Calu3 (cell line): Measurements from ENCODE around the gene S100A16. TPM values are rescaled to one million over a fixed set of nuclear protein-coding genes. Genes with fewer than 3 reads are reported as not detected.
"Not testable (repeated sequence)": the region's sequence is repeated elsewhere in the genome, so short reads cannot be mapped to it uniquely, and the experiment has no call there.

ENCODE experiments used
- BruUV-seq: library from RNA; stranded (reverse); fragments of 400-500 nt; replicated peaks from 2 replicates; lab custom pipeline; 2021; lab: Mats Ljungman, UMichigan
- CTCF ChIA-PET: fragments of 300-600 bp; sonication (Branson Sonifier 250); formaldehyde crosslinking; loops from one replicate; lab custom pipeline; 2022; ENCODE audit warnings: antibody characterized with exemption; lab: Charles Lee
- DNase-seq: peaks from one replicate; pipeline ENCODE4 v3.0.0; 2022
- H3K27ac Mint-ChIP-seq: one replicate; pipeline ENCODE4 v1.8.0; 2022; ENCODE audit warnings: mixed read lengths; ENCODE audit not compliant: unreplicated experiment
- H3K27me3 Mint-ChIP-seq: one replicate; pipeline ENCODE4 v1.8.0; 2022; ENCODE audit warnings: mixed read lengths; ENCODE audit not compliant: unreplicated experiment
- H3K36me3 Mint-ChIP-seq: one replicate; pipeline ENCODE4 v1.8.0; 2022; ENCODE audit warnings: mild to moderate bottlenecking, moderate library complexity, mixed read lengths; ENCODE audit not compliant: insufficient read depth, unreplicated experiment
- H3K4me1 Mint-ChIP-seq: one replicate; pipeline ENCODE4 v1.8.0; 2022; ENCODE audit warnings: mild to moderate bottlenecking, low read depth, mixed read lengths; ENCODE audit not compliant: unreplicated experiment
- H3K4me3 Mint-ChIP-seq: one replicate; pipeline ENCODE4 v1.8.0; 2022; ENCODE audit warnings: mild to moderate bottlenecking, low read depth, moderate library complexity, mixed read lengths; ENCODE audit not compliant: unreplicated experiment
- H3K9me3 Mint-ChIP-seq: one replicate; pipeline ENCODE4 v1.8.0; 2022; ENCODE audit warnings: low read depth, mixed read lengths; ENCODE audit not compliant: unreplicated experiment
- intact Hi-C: fragments of 100-400 bp; cut with micrococcal nuclease; formaldehyde crosslinking; loops from one replicate; pipeline ENCODE4 v1.10.0; 2022; ENCODE audit not compliant: unreplicated experiment
- total RNA-seq: library from RNA; stranded (reverse); gene quantifications from 2 replicates; pipeline ENCODE4 v1.2.3, GENCODE V29; 2022
- TF ChIP-seq, protein P1 (sequence below): fragments of 200-600 bp; IDR thresholded peaks from one replicate; pipeline ENCODE4 v1.8.0; 2022; ENCODE audit warnings: antibody characterized with exemption; ENCODE audit not compliant: unreplicated experiment

The S100A16 gene
- total RNA-seq, 1 experiment from 2014 or later: 247 TPM

- no TSS peak for BruUV-seq
- H3K27ac Mint-ChIP-seq: no peak overlapping the region
- peaks cover 11% of the 10 kb centered on the region for H3K4me1 Mint-ChIP-seq
- intact Hi-C loops: no loop called here
- H3K9me3 Mint-ChIP-seq: no peaks in the 10 kb centered on the region
- TF ChIP-seq, protein P1, sequence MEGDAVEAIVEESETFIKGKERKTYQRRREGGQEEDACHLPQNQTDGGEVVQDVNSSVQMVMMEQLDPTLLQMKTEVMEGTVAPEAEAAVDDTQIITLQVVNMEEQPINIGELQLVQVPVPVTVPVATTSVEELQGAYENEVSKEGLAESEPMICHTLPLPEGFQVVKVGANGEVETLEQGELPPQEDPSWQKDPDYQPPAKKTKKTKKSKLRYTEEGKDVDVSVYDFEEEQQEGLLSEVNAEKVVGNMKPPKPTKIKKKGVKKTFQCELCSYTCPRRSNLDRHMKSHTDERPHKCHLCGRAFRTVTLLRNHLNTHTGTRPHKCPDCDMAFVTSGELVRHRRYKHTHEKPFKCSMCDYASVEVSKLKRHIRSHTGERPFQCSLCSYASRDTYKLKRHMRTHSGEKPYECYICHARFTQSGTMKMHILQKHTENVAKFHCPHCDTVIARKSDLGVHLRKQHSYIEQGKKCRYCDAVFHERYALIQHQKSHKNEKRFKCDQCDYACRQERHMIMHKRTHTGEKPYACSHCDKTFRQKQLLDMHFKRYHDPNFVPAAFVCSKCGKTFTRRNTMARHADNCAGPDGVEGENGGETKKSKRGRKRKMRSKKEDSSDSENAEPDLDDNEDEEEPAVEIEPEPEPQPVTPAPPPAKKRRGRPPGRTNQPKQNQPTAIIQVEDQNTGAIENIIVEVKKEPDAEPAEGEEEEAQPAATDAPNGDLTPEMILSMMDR: no peak
- no peak overlapping the region for H3K4me3 Mint-ChIP-seq
- no peak for DNase-seq
- CTCF ChIA-PET: interaction anchor here (1.5 kb wide), 1 partner anchor 10 kb away, joined by 4 read pairs; no protein-coding TSS in a partner anchor
- H3K27me3 Mint-ChIP-seq: no peaks in the 10 kb centered on the region
- H3K36me3 Mint-ChIP-seq: peaks cover 75% of the 10 kb centered on the region
Observed at GRCh38 chr1:153642161-153642560, 29.2 kb upstream of the S100A16 start.

DNA sequence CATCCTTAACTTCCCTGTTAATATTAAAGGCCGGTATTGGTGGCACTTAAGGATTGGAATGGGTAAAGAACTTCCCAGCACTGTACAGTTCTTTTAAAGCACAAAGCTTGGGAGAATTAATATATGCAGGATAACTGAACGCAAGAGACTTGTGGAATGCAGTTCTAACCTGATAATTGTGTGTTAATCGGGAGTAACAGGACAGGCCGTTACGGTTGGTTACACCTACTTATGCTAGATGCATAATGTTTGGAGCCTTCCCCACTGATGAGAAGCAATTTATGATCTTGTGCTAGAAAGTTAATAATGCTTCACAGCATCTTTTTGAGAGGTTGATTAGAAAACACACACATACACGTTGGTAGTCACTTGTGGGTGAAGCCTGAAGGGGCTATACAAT is 27.9 kb upstream of the S100A16 start:
- Mint-ChIP-seq H3K27me3 (no peaks in the 10 kb centered on the region), H3K4me3 (no peak overlapping the region), H3K27ac (no peak overlapping the region), H3K9me3 (no peaks in the 10 kb centered on the region), H3K4me1 (peaks cover 19% of the 10 kb centered on the region), H3K36me3 (peaks cover 75% of the 10 kb centered on the region)
- BruUV-seq: no TSS peak
- CTCF ChIA-PET: interaction anchor here (0.6 to 1.1 kb wide), 2 partner anchors 68 to 92 kb away, joined by 3 to 4 read pairs; no protein-coding TSS in a partner anchor
- TF ChIP-seq, protein P1: no peak
- intact Hi-C loops: no loop called here
- DNase-seq: no peak

GRCh38 chr1:153640213-153640612 is 27.3 kb upstream of the S100A16 start:
- intact Hi-C loops, DNase-seq, H3K9me3 Mint-ChIP-seq, H3K27ac Mint-ChIP-seq, BruUV-seq, H3K4me3 Mint-ChIP-seq, H3K27me3 Mint-ChIP-seq: not testable (repeated sequence)
- Mint-ChIP-seq H3K4me1 (peaks cover 19% of the 10 kb centered on the region), H3K36me3 (peaks cover 75% of the 10 kb centered on the region)
- CTCF ChIA-PET: interaction anchor here (0.7 to 1.1 kb wide), 3 partner anchors 12 to 740 kb away, joined by 3 to 5 read pairs (median 4); no protein-coding TSS in a partner anchor

DNA sequence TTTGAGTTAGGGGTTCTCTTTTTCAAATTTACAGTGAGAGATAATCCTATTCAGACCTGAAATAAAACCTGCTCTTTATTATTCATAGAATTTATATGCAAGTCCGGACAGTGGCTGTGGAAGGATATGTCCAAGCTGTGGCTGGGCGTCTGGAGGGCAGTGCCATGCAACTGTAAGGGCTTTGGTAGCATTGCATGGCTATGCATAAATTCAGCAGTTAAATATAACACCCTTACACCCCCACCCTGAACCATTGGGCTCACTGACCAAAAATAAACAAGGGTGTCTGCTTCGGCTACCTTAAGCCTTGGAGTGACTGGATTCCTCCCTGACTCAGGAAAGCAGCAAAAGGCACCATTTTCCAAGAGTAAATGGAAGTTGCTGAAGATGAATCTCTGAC is 26.3 kb upstream of the S100A16 start:
- DNase-seq: no peak
- no peak overlapping the region for H3K27ac Mint-ChIP-seq
- intact Hi-C loops: no loop called here
- TF ChIP-seq, protein P1: no peak
- no TSS peak for BruUV-seq
- peaks cover 19% of the 10 kb centered on the region for H3K4me1 Mint-ChIP-seq
- no peaks in the 10 kb centered on the region for H3K27me3 Mint-ChIP-seq
- H3K9me3 Mint-ChIP-seq: no peaks in the 10 kb centered on the region
- peaks cover 79% of the 10 kb centered on the region for H3K36me3 Mint-ChIP-seq
- H3K4me3 Mint-ChIP-seq: no peak overlapping the region
- CTCF ChIA-PET: no interaction called here

DNA sequence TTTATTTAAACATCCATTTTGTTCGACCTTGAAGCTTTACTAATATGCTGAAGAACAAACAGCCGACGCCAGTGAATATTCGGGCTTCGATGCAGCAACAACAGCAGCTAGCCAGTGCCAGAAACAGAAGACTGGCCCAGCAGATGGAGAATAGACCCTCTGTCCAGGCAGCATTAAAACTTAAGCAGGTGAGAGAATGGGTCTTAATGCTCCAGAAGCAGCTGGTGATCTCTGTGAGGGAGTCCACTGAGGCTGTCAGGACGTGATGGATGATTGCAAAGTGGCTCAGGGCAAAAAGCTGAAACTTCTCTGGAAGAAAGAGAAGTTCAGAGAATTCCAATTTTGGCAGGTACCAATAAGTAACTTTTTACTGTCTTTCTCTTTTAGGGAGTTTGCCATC is 25.3 kb upstream of the S100A16 start:
- Mint-ChIP-seq H3K27ac (peak overlapping the region; percentile 8), H3K9me3 (no peaks in the 10 kb centered on the region), H3K4me1 (peaks cover 22% of the 10 kb centered on the region), H3K27me3 (no peaks in the 10 kb centered on the region), H3K36me3 (peaks cover 81% of the 10 kb centered on the region), H3K4me3 (no peak overlapping the region)
- CTCF ChIA-PET: interaction anchor here (0.8 to 0.9 kb wide), 2 partner anchors 21 to 22 kb away, joined by 4 to 5 read pairs; partner anchors contain the start of gene S100A14
- intact Hi-C loops: no loop called here
- TF ChIP-seq, protein P1: no peak
- no TSS peak for BruUV-seq
- no peak for DNase-seq
